ENCODE data around the gene GPRC5B.

The GPRC5B gene

DNA sequence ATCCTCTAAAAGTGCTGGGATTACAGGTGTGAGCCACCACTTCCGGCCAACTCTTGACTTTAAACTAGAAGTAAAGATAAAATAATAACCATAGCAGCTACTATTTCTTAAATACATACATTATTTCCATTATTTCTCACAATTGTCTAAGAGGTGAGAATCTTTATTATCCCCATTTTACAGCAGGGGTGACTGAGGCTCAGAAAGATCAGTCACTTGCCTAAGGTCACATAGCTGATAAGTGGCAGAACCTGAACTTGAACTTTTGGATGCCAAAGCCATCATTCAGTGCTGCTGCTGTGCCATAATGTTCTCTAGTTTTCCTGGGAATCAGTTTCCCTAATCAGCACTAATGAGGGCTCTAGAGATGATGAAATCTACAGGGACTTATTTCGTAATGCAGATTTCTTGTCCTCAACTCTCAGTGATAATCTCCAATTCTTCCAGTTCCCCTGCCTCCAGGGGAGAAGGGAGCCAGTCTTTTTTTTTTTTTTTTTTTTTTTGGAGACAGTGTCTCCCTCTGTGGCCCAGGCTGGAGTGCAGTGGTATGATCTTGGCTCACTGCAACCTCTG, 25.2 kb upstream of the GPRC5B start:
- TF ChIP-seq, protein P1, sequence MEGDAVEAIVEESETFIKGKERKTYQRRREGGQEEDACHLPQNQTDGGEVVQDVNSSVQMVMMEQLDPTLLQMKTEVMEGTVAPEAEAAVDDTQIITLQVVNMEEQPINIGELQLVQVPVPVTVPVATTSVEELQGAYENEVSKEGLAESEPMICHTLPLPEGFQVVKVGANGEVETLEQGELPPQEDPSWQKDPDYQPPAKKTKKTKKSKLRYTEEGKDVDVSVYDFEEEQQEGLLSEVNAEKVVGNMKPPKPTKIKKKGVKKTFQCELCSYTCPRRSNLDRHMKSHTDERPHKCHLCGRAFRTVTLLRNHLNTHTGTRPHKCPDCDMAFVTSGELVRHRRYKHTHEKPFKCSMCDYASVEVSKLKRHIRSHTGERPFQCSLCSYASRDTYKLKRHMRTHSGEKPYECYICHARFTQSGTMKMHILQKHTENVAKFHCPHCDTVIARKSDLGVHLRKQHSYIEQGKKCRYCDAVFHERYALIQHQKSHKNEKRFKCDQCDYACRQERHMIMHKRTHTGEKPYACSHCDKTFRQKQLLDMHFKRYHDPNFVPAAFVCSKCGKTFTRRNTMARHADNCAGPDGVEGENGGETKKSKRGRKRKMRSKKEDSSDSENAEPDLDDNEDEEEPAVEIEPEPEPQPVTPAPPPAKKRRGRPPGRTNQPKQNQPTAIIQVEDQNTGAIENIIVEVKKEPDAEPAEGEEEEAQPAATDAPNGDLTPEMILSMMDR (IDR thresholded peaks at IDR 0.05) = no peak
- no peak for TF ChIP-seq ZFX (IDR thresholded peaks at IDR 0.05; ENCODE audit: borderline replicate concordance)
- H3K27ac ChIP-seq = no peak overlapping the region

DNA sequence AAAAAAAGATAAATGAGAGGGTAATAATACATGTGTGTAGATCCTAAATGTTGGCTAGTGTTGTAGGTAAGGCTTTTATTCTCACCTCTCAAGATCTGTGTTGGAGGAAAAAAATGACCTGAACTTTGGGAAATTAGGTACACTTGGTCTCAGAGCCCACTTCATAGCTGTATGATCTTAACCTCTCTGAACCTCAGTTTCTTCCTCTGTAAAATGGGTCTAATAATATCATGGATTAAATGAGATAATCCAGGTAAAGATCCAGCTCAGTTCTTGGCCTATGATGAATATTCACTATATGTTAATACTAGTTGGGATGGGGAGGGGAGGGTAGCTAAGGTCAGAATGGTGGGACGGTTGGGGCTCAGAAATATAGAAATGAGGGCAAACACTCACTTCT, 24.3 kb upstream of the GPRC5B start:
- no peak overlapping the region for H3K27ac ChIP-seq
- TF ChIP-seq ZFX (IDR thresholded peaks at IDR 0.05; ENCODE audit: borderline replicate concordance) = no peak
- TF ChIP-seq, protein P1 (IDR thresholded peaks at IDR 0.05) = no peak

DNA sequence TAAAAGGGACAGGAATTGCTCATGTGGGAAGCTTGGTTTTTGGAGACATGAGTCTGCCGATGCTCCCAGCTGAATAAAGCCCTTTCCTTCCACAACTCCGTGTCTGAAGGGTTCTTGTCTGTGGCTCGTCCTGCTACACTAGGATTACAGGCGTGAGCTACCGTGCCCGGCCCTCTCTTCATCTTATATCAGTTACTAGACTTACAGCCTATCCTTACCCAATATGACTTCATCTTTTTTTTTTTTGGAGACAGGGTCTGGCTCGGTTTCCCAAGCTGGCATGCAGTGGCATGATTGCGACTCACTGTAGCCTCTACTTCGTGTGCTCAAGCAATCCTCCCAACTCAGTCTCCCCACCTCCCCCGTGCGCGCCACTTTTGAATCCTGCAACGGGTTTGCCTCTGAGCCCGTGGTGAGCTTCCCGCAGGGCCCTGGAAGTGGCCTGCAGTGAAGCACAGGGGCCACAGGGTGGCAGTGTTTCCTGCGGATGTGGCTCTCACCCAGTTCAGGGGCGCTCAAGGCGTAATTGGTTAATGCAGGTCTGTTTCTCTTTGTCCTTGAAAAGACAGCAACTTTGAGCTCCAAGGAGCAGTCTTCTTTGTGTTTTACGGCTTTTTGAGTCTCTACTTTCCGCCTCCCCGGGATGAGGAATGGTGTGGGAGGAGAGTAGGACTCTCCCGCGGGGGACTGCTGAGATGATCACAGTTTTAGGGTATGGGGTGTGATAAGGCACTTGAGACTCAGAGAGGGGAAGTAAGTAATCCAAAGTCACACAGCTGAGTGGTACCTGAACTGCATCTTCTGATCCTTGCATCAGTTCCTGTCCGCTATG, 22.7 kb upstream of the GPRC5B start:
- H3K27ac ChIP-seq = no peak overlapping the region
- TF ChIP-seq, protein P1 (IDR thresholded peaks at IDR 0.05) = peak; percentile 91
- no peak for TF ChIP-seq ZFX (IDR thresholded peaks at IDR 0.05; ENCODE audit: borderline replicate concordance)

DNA sequence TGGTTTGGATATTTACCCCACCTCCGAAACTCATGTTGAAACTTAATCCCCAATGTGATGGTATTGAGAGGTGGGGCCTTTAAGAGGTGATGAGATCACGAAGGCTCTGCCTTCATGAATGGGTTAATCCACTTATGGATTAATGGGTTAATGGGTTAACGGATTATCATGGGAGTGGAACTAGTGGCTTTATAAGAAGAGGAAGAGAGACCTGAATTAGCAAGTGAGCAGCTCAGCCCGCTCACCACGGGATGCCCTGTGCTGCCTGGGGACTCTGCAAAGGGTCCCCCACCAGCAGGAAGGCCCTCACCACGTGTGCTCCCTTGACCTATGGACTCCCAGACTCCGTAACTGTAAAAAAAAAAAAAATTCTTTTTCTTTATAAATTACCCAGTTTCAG, 16.5 kb upstream of the GPRC5B start:
- TF ChIP-seq, protein P1 (IDR thresholded peaks at IDR 0.05) = no peak
- no peak for TF ChIP-seq ZFX (IDR thresholded peaks at IDR 0.05; ENCODE audit: borderline replicate concordance)
- H3K27ac ChIP-seq = no peak overlapping the region

DNA sequence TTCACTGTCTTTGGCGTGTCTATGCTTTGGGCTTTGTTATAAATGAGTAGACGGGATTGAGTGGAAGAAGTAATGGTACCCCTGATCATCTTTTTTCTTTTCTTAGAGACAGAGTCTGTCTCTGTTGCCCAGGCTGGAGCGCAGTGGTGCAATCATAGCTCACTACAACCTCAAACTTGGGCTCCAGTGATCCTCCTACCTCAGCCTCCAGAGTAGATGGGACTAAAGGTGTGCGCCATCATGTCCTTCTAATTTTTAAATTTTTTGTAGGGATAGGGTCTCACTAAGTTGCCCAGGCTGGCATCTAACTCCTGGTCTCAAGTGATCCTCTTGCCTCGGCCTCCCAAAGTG, 14.9 kb upstream of the GPRC5B start:
- TF ChIP-seq, protein P1 (IDR thresholded peaks at IDR 0.05) = peak; percentile 41
- TF ChIP-seq ZFX (IDR thresholded peaks at IDR 0.05; ENCODE audit: borderline replicate concordance) = no peak
- no peak overlapping the region for H3K27ac ChIP-seq

DNA sequence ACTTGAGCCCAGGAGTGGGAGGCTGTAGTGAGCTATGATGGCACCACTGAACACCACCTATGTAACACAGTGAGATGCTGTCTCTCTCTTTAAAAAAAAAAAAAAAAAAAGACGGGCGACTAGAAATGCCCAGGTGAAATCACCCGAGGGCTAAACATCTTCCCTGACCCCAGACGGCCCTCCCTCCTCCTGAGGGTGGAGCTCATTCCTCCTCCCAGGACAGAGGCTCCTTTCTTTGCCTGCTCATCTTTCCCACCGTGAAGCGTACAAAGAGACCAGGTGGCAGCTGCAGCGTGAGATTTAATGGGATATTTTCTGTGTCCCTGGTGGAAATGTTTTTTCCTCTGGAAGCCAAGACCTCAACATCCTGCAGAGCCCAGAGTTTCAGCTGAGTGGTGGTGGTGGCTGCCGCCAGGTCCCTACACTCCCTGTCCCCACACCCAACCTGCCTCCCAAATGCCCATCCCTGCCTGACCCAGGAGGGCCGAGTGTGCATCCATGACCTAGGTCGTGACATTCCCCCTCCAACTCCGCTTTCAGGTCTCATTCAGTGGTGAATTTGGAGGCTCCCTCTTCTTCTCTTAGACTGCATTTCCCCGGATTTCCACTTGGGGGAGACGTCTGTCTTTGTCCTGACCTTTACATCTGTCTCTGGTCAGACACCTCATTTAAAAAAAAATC, 14.4 kb upstream of the GPRC5B start:
- no peak for TF ChIP-seq ZFX (IDR thresholded peaks at IDR 0.05; ENCODE audit: borderline replicate concordance)
- TF ChIP-seq, protein P1 (IDR thresholded peaks at IDR 0.05) = peak; percentile 83
- H3K27ac ChIP-seq = no peak overlapping the region

DNA sequence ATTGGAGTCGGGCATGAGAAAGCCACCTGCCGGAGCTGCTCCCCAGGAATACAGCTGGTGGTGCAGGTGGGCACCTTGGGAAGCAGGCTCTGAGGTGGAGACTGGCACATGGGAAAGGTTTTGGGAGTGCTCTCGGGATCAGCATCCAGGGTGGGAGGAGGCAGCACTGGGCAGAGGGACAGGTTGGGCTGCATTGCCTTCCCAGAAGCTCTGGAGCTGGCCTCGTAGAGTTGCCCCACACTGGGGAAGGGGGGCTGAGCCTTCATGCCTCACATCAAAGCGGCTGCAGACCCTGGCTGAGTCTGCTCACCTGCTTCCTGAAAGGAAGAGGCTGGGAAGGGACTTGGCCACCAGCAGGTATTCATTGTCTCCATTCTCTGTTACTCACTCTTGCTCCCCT, 13.5 kb upstream of the GPRC5B start:
- TF ChIP-seq, protein P1 (IDR thresholded peaks at IDR 0.05) = no peak
- no peak for TF ChIP-seq ZFX (IDR thresholded peaks at IDR 0.05; ENCODE audit: borderline replicate concordance)
- H3K27ac ChIP-seq = no peak overlapping the region
